H9 (cell line): Measurements from ENCODE around the gene RESP18. TPM values are rescaled to one million over a fixed set of nuclear protein-coding genes. Genes with fewer than 3 reads are reported as not detected.

Experiments
- DNase-seq: peaks from one replicate; pipeline ENCODE4 v3.0.0-alpha.2; 2017
- H2AFZ ChIP-seq: one replicate; pipeline ENCODE4 v1.6.1; 2013; ENCODE audit warnings: mild to moderate bottlenecking, low read length, control low read depth, moderate library complexity
- H2AK5ac ChIP-seq: 2 replicates; pipeline ENCODE4 v1.6.1; 2013; ENCODE audit warnings: low read length, control low read depth, mixed read lengths; ENCODE audit not compliant: insufficient read length
- H2BK120ac ChIP-seq: one replicate; pipeline ENCODE4 v1.6.1; 2013; ENCODE audit warnings: low read depth, mild to moderate bottlenecking, low read length, control low read depth, inconsistent platforms; ENCODE audit not compliant: poor library complexity, severe bottlenecking
- H2BK12ac ChIP-seq: 2 replicates; pipeline ENCODE4 v1.6.1; 2013; ENCODE audit warnings: low read length, control low read depth, mixed read lengths, low read depth; ENCODE audit not compliant: insufficient read length
- H2BK15ac ChIP-seq: 2 replicates; pipeline ENCODE4 v1.6.1; 2013; ENCODE audit warnings: low read depth, low read length, control low read depth
- H2BK20ac ChIP-seq: one replicate; pipeline ENCODE4 v1.6.1; 2013; ENCODE audit warnings: low read depth, mild to moderate bottlenecking, low read length, control low read depth, inconsistent platforms; ENCODE audit not compliant: poor library complexity, severe bottlenecking
- H2BK5ac ChIP-seq: 2 replicates; pipeline ENCODE4 v1.6.1; 2013; ENCODE audit warnings: low read length, control low read depth, mixed read lengths; ENCODE audit not compliant: insufficient read length
- H3K14ac ChIP-seq: 2 replicates; pipeline ENCODE4 v1.6.1; 2013; ENCODE audit warnings: low read length, control low read depth; ENCODE audit not compliant: insufficient read depth
- H3K18ac ChIP-seq: 2 replicates; pipeline ENCODE4 v1.6.1; 2013; ENCODE audit warnings: low read depth, mild to moderate bottlenecking, mixed read lengths, low read length, control low read depth; ENCODE audit not compliant: insufficient read length
- H3K23ac ChIP-seq: 2 replicates; pipeline ENCODE4 v1.6.1; 2013; ENCODE audit warnings: low read length, control low read depth, mixed read lengths, low read depth; ENCODE audit not compliant: insufficient read length
- H3K23me2 ChIP-seq: 2 replicates; pipeline ENCODE4 v1.6.1; 2013; ENCODE audit warnings: low read depth, mild to moderate bottlenecking, mixed read lengths, low read length, control low read depth; ENCODE audit not compliant: insufficient read length, poor library complexity, severe bottlenecking
- H3K27ac ChIP-seq: 2 replicates; pipeline ENCODE4 v1.5.1; 2013; ENCODE audit warnings: low read length, control low read depth, mixed read lengths, low read depth; ENCODE audit not compliant: insufficient read length
- H3K27me3 ChIP-seq: 2 replicates; pipeline ENCODE4 v1.6.1; 2013; ENCODE audit warnings: low read length, control low read depth, inconsistent platforms; ENCODE audit not compliant: insufficient read depth
- H3K4ac ChIP-seq: 2 replicates; pipeline ENCODE4 v1.6.1; 2013; ENCODE audit warnings: low read depth, mild to moderate bottlenecking, control low read depth, inconsistent platforms, low read length, moderate library complexity
- H3K4me1 ChIP-seq: 2 replicates; pipeline ENCODE4 v1.6.1; 2013; ENCODE audit warnings: low read length, control low read depth, inconsistent platforms; ENCODE audit not compliant: insufficient read depth
- H3K4me2 ChIP-seq: 2 replicates; pipeline ENCODE4 v1.6.1; 2013; ENCODE audit warnings: low read length, control low read depth, mixed read lengths; ENCODE audit not compliant: insufficient read length, insufficient read depth
- H3K56ac ChIP-seq: 2 replicates; pipeline ENCODE4 v1.6.1; 2013; ENCODE audit warnings: low read depth, mild to moderate bottlenecking, mixed read lengths, low read length, control low read depth; ENCODE audit not compliant: insufficient read length
- H3K79me1 ChIP-seq: 2 replicates; pipeline ENCODE4 v1.6.1; 2013; ENCODE audit warnings: low read depth, mild to moderate bottlenecking, moderate library complexity, low read length, control low read depth, inconsistent platforms; ENCODE audit not compliant: insufficient read depth, poor library complexity, severe bottlenecking
- H3K79me2 ChIP-seq: 2 replicates; pipeline ENCODE4 v1.6.1; 2013; ENCODE audit warnings: low read length, control low read depth, inconsistent platforms; ENCODE audit not compliant: insufficient read depth
- H3K9ac ChIP-seq: 2 replicates; pipeline ENCODE4 v1.6.1; 2013; ENCODE audit warnings: low read length, control low read depth, mixed read lengths; ENCODE audit not compliant: insufficient read length; ENCODE audit errors: extremely low read depth
- H3K9me3 ChIP-seq: one replicate; pipeline ENCODE4 v1.6.1; 2013; ENCODE audit warnings: low read depth, low read length, inconsistent platforms; ENCODE audit not compliant: control insufficient read depth
- H3T11ph ChIP-seq: one replicate; pipeline ENCODE4 v1.6.1; 2013; ENCODE audit warnings: mild to moderate bottlenecking, low read length, control low read depth, inconsistent platforms
- H4K20me1 ChIP-seq: one replicate; pipeline ENCODE4 v1.6.1; 2013; ENCODE audit not compliant: control insufficient read depth, insufficient read length, insufficient read depth
- H4K5ac ChIP-seq: 2 replicates; pipeline ENCODE4 v1.6.1; 2013; ENCODE audit warnings: low read depth, mild to moderate bottlenecking, mixed read lengths, low read length, control low read depth; ENCODE audit not compliant: insufficient read length
- H4K8ac ChIP-seq: replicated peaks from 2 replicates; pipeline ENCODE4 v1.6.1; 2013; ENCODE audit warnings: low read length, control low read depth, mixed read lengths, low read depth; ENCODE audit not compliant: insufficient read length
- H4K91ac ChIP-seq: 2 replicates; pipeline ENCODE4 v1.6.1; 2013; ENCODE audit warnings: low read depth, mild to moderate bottlenecking, moderate library complexity, mixed read lengths, low read length, control low read depth; ENCODE audit not compliant: insufficient read length
- H3K27ac Mint-ChIP-seq, 3 experiments: 2 replicates in 2 of 3; 3 replicates in 1 of 3; pipeline ENCODE4 v1.8.0; 2020 to 2021; ENCODE audit warnings: mixed read lengths in 3 of 3, mild to moderate bottlenecking in 1 of 3, moderate library complexity in 1 of 3
- H3K27me3 Mint-ChIP-seq: 2 replicates; pipeline ENCODE4 v1.8.0; 2021; ENCODE audit warnings: low read depth, mild to moderate bottlenecking, moderate library complexity, mixed read lengths
- H3K36me3 Mint-ChIP-seq, 3 experiments: 2 replicates in 2 of 3; 3 replicates in 1 of 3; pipeline ENCODE4 v1.8.0; 2020 to 2021; ENCODE audit warnings: low read depth in 3 of 3, mixed read lengths in 3 of 3; ENCODE audit not compliant: insufficient read depth in 1 of 3
- H3K4me1 Mint-ChIP-seq, 2 experiments: 2 replicates each; pipeline ENCODE4 v1.8.0; 2020; ENCODE audit warnings: mixed read lengths in 2 of 2
- H3K4me3 Mint-ChIP-seq, 2 experiments: 2 replicates in 1 of 2; 3 replicates in 1 of 2; pipeline ENCODE4 v1.8.0; 2020 to 2021; ENCODE audit warnings: mild to moderate bottlenecking in 2 of 2, mixed read lengths in 2 of 2, moderate library complexity in 1 of 2
- H3K9me3 Mint-ChIP-seq, 2 experiments: 2 replicates in 1 of 2; 3 replicates in 1 of 2; pipeline ENCODE4 v1.8.0; 2020; ENCODE audit warnings: mild to moderate bottlenecking in 2 of 2, mixed read lengths in 2 of 2, moderate library complexity in 1 of 2
- WGBS: extraction: QIAGEN DNeasy Blood & Tissue Kit; methylation state at CpG from one replicate; pipeline ENCODE4 v1.1.7; 2013; ENCODE audit warnings: missing lambda C conversion rate, low lambda C conversion rate, mixed read lengths; ENCODE audit not compliant: insufficient read length; ENCODE audit errors: extremely low coverage; 5-methylcytosine and 5-hydroxymethylcytosine counted together
- total RNA-seq: library from RNA; stranded (reverse); gene quantifications from 2 replicates; pipeline ENCODE4 v1.2.1, GENCODE V29; 2021
- TF ChIP-seq, protein P1 (sequence below): fragments of 200-600 bp; sonication (generic); conservative IDR thresholded peaks from 3 replicates; pipeline ENCODE4 v1.8.0; 2021; ENCODE audit warnings: antibody characterized with exemption, mild to moderate bottlenecking

RESP18 gene
- total RNA-seq, 1 experiment from 2014 or later = not detected

DNA sequence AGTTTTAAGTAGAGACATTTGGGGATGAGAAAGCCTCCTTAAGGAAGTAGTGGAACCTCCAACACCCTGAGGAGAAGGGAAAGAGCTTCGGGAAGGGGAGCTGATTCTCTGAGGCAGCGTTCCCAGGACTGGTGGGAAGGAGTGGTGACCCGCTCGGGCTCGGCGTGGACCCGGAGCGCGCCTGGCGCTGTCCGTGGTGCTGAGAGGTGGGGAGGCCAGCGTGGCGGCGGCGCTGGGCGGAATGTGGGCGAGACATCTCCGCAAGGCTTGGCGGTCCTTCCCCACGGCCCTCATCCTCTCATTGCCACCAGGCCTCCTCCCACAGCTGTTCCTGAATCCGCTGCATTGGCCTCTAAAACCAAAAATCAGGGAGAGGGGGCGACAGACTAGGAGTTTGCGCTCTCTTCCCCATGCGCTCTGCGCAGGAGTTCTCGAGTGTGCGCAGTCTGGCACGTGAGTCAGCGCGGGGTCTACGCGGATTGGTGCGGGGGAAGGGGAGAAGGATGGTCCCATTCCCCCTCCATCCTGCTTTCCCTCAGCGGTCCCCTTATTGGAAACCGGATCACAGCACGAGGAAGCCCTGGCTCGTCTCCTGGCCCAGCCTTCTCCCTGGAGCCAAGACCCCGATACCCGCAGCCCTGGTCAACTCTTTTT, 857 bp downstream of the RESP18 start:
- no CpG with 5 or more reads among the region's 39 CpGs for WGBS
- Mint-ChIP-seq H3K36me3 (peaks cover 0 to 1% (median 0%) of the 10 kb centered on the region in 3 experiments; a peak in 1 of 7 replicates), H3K9me3 (no peaks in the 10 kb centered on the region; a peak in 2 of 5 replicates), H3K4me1 (peaks cover 16% of the 10 kb centered on the region in 2 experiments), H3K27ac (no peak overlapping the region), H3K27me3 (peaks cover 89% of the 10 kb centered on the region), H3K4me3 (peak overlapping the region in 1 of 2 experiments; percentile 68; a peak in 4 of 5 replicates)
- H3K27ac ChIP-seq = no peak overlapping the region
- H3K79me1 ChIP-seq = no peaks in the 10 kb centered on the region
- H2BK5ac ChIP-seq = no peak overlapping the region
- H3K56ac ChIP-seq = no peak overlapping the region
- H3K4me1 ChIP-seq = no peaks in the 10 kb centered on the region
- H3K27me3 ChIP-seq = peaks cover 23% of the 10 kb centered on the region; the same call in 1 of the 2 replicates
- no peaks in the 10 kb centered on the region for H3K9me3 ChIP-seq
- H4K8ac ChIP-seq = no peak overlapping the region
- H3K4me2 ChIP-seq = peak overlapping the region; percentile 54
- no peak overlapping the region for H2AK5ac ChIP-seq
- no peaks in the 10 kb centered on the region for H4K20me1 ChIP-seq
- H3K79me2 ChIP-seq = no peaks in the 10 kb centered on the region
- no peak overlapping the region for H4K91ac ChIP-seq
- H2BK15ac ChIP-seq = no peak overlapping the region
- H2BK20ac ChIP-seq = no peak overlapping the region
- H4K5ac ChIP-seq = no peak overlapping the region
- no peak overlapping the region for H3K9ac ChIP-seq
- no peak overlapping the region for H3K23ac ChIP-seq
- H3T11ph ChIP-seq = no peak overlapping the region
- H3K23me2 ChIP-seq = peaks cover 3% of the 10 kb centered on the region
- TF ChIP-seq, protein P1, sequence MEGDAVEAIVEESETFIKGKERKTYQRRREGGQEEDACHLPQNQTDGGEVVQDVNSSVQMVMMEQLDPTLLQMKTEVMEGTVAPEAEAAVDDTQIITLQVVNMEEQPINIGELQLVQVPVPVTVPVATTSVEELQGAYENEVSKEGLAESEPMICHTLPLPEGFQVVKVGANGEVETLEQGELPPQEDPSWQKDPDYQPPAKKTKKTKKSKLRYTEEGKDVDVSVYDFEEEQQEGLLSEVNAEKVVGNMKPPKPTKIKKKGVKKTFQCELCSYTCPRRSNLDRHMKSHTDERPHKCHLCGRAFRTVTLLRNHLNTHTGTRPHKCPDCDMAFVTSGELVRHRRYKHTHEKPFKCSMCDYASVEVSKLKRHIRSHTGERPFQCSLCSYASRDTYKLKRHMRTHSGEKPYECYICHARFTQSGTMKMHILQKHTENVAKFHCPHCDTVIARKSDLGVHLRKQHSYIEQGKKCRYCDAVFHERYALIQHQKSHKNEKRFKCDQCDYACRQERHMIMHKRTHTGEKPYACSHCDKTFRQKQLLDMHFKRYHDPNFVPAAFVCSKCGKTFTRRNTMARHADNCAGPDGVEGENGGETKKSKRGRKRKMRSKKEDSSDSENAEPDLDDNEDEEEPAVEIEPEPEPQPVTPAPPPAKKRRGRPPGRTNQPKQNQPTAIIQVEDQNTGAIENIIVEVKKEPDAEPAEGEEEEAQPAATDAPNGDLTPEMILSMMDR = no peak
- no peak overlapping the region for H3K4ac ChIP-seq
- H2BK120ac ChIP-seq = no peak overlapping the region
- no peak overlapping the region for H3K18ac ChIP-seq
- peak; percentile 64 for DNase-seq
- no peak overlapping the region for H3K14ac ChIP-seq
- no peak overlapping the region for H2AFZ ChIP-seq
- H2BK12ac ChIP-seq = no peak overlapping the region
